Nephron (organoid): ENCODE data around the gene CELF3.

Experiments
- H3K27ac Mint-ChIP-seq, 3 experiments: 2 replicates each; pipeline ENCODE4 v1.8.0; 2020; ENCODE audit warnings: mixed read lengths in 3 of 3, mild to moderate bottlenecking in 2 of 3, moderate library complexity in 1 of 3
- H3K27me3 Mint-ChIP-seq: 2 replicates; pipeline ENCODE4 v1.8.0; 2021; ENCODE audit warnings: low read depth, mild to moderate bottlenecking, moderate library complexity, mixed read lengths
- H3K36me3 Mint-ChIP-seq: 2 replicates; pipeline ENCODE4 v1.8.0; 2020; ENCODE audit warnings: low read depth, mixed read lengths
- H3K4me1 Mint-ChIP-seq: 2 replicates; pipeline ENCODE4 v1.8.0; 2020; ENCODE audit warnings: mixed read lengths
- H3K4me3 Mint-ChIP-seq, 3 experiments: 2 replicates each; pipeline ENCODE4 v1.8.0; 2020; ENCODE audit warnings: mild to moderate bottlenecking in 3 of 3, mixed read lengths in 3 of 3, moderate library complexity in 2 of 3
- H3K9me3 Mint-ChIP-seq: 2 replicates; pipeline ENCODE4 v1.8.0; 2020; ENCODE audit warnings: mixed read lengths
- TF ChIP-seq, protein P1 (sequence below), 3 experiments: fragments of 200-600 bp; sonication (generic); IDR thresholded peaks; one replicate each; pipeline ENCODE4 v1.5.0; 2021; ENCODE audit warnings: antibody characterized with exemption in 3 of 3; ENCODE audit not compliant: unreplicated experiment in 3 of 3

CELF3 gene

DNA sequence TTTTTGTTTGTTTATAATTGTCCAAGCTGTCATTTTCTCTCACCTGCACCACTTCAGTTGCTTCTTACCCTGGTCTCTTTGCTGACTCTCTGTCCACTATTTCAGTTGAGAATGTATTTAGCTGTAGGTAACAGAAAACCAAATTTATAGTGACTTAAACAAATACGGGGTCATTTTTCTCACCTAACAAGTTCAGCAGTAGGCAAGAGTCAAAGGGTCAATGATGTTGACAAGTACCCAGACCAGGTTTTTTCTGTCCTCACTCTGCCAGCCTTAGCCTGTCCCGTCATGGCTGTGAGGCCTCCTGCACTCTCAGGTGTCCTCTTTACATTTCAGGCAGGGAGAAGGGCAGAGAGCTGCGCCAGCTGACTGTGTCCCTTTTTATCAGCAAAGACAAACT, 16.5 kb upstream of the CELF3 start:
- TF ChIP-seq, protein P1, sequence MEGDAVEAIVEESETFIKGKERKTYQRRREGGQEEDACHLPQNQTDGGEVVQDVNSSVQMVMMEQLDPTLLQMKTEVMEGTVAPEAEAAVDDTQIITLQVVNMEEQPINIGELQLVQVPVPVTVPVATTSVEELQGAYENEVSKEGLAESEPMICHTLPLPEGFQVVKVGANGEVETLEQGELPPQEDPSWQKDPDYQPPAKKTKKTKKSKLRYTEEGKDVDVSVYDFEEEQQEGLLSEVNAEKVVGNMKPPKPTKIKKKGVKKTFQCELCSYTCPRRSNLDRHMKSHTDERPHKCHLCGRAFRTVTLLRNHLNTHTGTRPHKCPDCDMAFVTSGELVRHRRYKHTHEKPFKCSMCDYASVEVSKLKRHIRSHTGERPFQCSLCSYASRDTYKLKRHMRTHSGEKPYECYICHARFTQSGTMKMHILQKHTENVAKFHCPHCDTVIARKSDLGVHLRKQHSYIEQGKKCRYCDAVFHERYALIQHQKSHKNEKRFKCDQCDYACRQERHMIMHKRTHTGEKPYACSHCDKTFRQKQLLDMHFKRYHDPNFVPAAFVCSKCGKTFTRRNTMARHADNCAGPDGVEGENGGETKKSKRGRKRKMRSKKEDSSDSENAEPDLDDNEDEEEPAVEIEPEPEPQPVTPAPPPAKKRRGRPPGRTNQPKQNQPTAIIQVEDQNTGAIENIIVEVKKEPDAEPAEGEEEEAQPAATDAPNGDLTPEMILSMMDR (IDR thresholded peaks at IDR 0.05; ENCODE audit: unreplicated experiment in 3 of 3) = no peak
- Mint-ChIP-seq H3K9me3 (peaks cover 9% of the 10 kb centered on the region), H3K4me1 (peaks cover 8% of the 10 kb centered on the region), H3K36me3 (no peaks in the 10 kb centered on the region), H3K4me3 (no peak overlapping the region), H3K27ac (no peak overlapping the region), H3K27me3 (peaks cover 43% of the 10 kb centered on the region)

DNA sequence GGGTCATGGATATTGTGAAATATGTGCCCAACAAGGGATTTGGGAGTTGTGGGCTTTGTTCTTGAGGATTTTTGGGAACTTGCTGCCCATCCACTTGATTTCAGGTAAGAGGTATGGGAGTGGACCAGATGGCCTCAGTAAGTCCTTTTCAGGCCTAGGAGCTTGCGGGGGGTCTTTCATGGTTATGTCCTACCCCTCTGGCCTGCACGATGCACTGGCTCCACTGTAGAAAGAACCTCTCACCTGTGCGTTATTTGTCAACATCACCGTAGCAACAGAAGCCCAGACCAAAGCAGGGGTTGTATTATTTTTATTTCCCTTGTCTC, 13.3 kb upstream of the CELF3 start:
- Mint-ChIP-seq H3K27me3 (peaks cover 58% of the 10 kb centered on the region), H3K4me3 (no peak overlapping the region), H3K27ac (no peak overlapping the region), H3K4me1 (peaks cover 10% of the 10 kb centered on the region), H3K9me3 (no peaks in the 10 kb centered on the region), H3K36me3 (no peaks in the 10 kb centered on the region)
- TF ChIP-seq, protein P1 (IDR thresholded peaks at IDR 0.05; ENCODE audit: unreplicated experiment in 3 of 3) = no peak

DNA sequence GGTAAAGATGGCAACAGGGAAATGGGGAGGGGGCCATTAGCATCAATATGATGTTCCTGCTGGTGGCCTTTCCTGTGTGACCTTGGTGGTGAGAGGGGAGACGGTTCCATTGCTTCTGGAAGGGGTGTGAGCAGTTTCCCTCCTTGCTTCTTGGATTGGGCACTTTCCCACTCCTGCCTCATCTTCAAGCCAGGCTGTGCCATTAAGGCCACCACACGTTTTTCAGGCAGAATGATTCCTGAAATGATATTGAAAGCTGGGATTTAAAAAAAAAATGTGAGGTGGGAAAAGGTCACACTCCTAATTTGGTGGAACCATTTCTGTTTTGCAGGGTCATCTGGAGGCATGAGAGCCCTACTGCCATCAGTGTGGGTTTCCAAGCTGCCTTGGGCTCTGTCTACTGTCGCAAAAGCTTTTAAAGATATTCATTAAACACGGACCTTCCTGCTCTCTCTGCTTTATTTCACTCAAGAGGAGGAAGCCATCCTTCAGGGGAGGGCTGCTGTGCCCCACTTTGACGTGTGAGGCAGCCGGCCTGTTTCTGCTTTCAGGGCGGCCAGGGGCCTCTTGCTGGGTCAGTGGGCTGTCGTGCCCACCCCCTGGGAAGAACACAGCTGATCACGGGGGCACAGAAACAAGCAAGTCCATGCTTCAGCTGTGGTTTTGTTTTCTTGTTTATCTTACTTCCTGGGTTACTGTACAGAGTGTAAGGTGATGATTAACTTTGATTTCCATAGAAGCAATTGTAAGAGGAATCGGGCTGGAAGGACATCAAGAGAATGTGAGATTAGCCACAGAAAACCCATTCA, 12.8 kb upstream of the CELF3 start:
- Mint-ChIP-seq H3K36me3 (no peaks in the 10 kb centered on the region), H3K27ac (no peak overlapping the region), H3K27me3 (peaks cover 61% of the 10 kb centered on the region), H3K9me3 (no peaks in the 10 kb centered on the region), H3K4me1 (peaks cover 10% of the 10 kb centered on the region), H3K4me3 (no peak overlapping the region)
- TF ChIP-seq, protein P1 (IDR thresholded peaks at IDR 0.05; ENCODE audit: unreplicated experiment in 3 of 3) = no peak

DNA sequence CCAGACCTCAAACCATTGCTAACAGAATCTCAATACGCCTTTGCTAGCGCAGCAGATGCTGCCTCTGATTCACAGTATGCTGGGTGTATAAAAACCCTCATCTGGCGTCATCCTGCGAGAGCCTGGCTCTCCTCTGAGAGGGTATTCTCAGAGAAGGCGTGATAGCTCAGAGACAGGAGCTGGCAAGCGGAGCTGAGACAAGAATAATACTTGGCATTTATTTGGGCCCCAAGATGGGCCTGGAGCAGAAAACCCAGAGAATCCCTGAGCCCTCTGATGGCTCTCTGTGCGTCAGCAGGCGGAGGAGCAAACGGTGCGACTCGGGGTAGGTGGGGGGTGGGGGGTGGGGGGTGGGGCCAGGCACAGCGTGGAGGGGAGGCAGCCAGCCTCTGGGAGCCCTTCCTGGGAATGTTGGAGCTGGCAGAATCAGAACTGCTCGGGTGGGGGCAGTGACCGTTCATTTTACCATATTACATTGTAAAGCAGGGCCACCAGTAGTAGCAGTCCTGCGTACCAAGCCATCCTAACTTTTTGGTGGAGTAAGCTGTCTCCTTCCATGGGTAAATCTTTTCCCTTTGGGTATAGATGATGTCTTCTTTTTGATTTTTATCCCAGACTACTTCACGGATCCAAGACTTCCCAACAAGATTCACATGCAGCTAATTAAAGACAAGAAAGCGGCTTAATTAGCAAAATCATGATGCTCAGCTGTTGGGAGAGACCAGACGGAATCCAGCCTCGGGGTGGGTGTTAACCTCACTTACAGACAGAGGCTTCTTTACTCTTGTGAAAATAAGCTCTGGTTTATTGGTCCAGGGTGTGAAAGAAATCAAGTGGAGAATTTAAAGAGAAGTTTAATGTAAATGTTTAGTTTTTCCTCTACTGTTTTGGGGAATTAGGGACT, 11.8 kb upstream of the CELF3 start:
- Mint-ChIP-seq H3K27ac (peak overlapping the region in 1 of 3 experiments; percentile 44), H3K4me3 (peak overlapping the region; percentile 46 to 68 (median 47)), H3K4me1 (peaks cover 10% of the 10 kb centered on the region), H3K36me3 (no peaks in the 10 kb centered on the region), H3K27me3 (peaks cover 71% of the 10 kb centered on the region), H3K9me3 (no peaks in the 10 kb centered on the region)
- TF ChIP-seq, protein P1 (IDR thresholded peaks at IDR 0.05; ENCODE audit: unreplicated experiment in 3 of 3) = no peak

DNA sequence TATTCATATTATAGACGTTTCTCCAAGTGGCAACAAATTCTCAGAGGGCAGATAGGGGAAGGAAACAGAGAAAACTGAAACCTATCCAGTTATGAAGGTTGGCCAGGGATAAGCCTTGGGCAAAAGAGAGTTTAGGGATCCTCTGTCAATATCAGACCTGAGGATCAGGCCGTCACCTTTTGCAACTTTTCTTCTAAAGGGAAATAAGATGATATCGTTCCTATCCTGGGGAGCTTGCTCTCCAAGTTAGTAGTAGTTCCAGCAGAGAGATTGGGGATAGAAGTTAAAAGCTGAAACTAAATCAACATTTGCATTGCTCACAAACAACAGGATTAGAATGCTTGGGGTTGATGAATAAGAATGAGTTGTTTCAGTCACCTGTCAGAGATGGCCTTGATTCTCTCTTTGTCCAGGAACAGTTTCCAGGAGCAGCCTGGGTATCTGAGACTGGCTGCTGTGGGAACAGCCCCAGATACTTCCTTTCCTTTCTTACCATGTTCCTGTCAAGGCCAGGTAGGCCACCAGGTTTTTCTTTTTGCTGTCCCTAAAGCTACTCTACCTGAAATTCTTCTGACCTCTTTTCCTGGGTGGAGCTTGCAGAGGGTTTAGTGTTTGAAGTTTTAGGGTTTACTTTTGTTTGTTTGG, 7.2 kb upstream of the CELF3 start:
- TF ChIP-seq, protein P1 (IDR thresholded peaks at IDR 0.05; ENCODE audit: unreplicated experiment in 3 of 3) = no peak
- Mint-ChIP-seq H3K9me3 (no peaks in the 10 kb centered on the region), H3K4me3 (no peak overlapping the region), H3K27ac (no peak overlapping the region), H3K27me3 (peaks cover 88% of the 10 kb centered on the region), H3K4me1 (peaks cover 21% of the 10 kb centered on the region), H3K36me3 (no peaks in the 10 kb centered on the region)
